Effector memory CD8-positive, alpha-beta T cell (primary cell): ENCODE measurements around the gene ANKRD33B.
A peak's percentile ranks its signal among the peaks of the same experiment; 100 is the strongest.

Experiments
- ATAC-seq: fragments of 150-1000 bp; cut with Tn5 transposase; replicated peaks from 2 replicates; pipeline ENCODE4 v1.10.0; 2021; ENCODE audit warnings: mild to moderate bottlenecking, moderate library complexity
- DNase-seq, 3 experiments: peaks; one replicate each; pipeline ENCODE4 v3.0.0; 2021
- H3K27ac Mint-ChIP-seq, 2 donors: one replicate each; pipeline ENCODE4 v1.8.0; 2022; ENCODE audit warnings: mild to moderate bottlenecking in 2 of 2, mixed read lengths in 2 of 2, moderate library complexity in 2 of 2
- H3K27me3 Mint-ChIP-seq, 2 donors: one replicate each; pipeline ENCODE4 v1.8.0; 2022; ENCODE audit warnings: mixed read lengths in 2 of 2
- H3K36me3 Mint-ChIP-seq: one replicate; pipeline ENCODE4 v1.8.0; 2022; ENCODE audit warnings: mild to moderate bottlenecking, moderate library complexity, mixed read lengths; ENCODE audit not compliant: insufficient read depth
- H3K4me1 Mint-ChIP-seq, 2 donors: one replicate each; pipeline ENCODE4 v1.8.0; 2022; ENCODE audit warnings: low read depth in 2 of 2, mixed read lengths in 2 of 2
- H3K4me3 Mint-ChIP-seq, 2 donors: one replicate each; pipeline ENCODE4 v1.8.0; 2022; ENCODE audit warnings: mild to moderate bottlenecking in 2 of 2, mixed read lengths in 2 of 2, moderate library complexity in 2 of 2
- H3K9me3 Mint-ChIP-seq, 2 donors: one replicate each; pipeline ENCODE4 v1.8.0; 2022; ENCODE audit warnings: mixed read lengths in 2 of 2

Gene ANKRD33B

GRCh38 chr5:10681731-10682679 lies 118.1 kb downstream of the ANKRD33B start:
- Mint-ChIP-seq H3K4me1 (peaks cover 11 to 15% of the 10 kb centered on the region in 2 donors), H3K27me3 (no peaks in the 10 kb centered on the region), H3K4me3 (no peak overlapping the region), H3K9me3 (no peaks in the 10 kb centered on the region), H3K27ac (peak overlapping the region; percentile 22 to 51), H3K36me3 (peaks cover 29% of the 10 kb centered on the region)
- ATAC-seq, result no peak
- DNase-seq, result no peak

DNA sequence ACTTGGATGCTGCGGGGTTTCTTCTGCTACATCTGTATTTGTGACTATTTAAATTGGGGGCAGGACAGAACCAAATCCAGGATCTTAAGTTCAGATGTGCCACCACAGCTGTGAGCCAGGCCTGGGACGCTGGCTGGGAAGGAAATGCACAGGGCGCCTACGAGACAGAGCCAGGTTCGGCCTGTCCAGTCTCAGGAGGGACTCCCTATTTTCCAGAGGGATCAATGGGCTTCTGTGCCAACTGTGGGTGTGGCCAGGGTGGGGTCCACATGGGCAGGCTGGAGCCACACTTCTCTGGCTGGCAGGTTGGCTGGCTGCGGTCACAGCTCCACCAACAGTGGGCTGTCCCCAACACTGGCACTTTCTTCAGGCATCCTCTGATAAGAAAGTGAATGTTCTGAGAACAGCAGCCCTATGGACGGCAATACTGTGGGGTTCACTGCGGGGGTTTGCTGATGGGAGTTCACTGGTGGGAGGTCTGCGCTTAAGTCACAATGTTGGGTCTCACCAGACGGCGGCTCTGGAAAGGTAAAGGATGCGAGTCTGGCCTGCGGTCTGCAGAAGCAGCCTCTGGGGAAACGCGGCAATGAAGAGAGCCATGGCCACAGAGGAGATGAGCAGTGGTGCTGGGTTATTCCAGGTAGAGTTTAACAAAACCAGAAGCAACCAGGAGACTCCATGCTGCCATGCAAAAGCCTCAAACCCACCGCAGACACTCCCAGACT lies 119.1 kb downstream of the ANKRD33B start:
- peaks cover 11 to 15% of the 10 kb centered on the region in 2 donors for H3K4me1 Mint-ChIP-seq
- H3K27me3 Mint-ChIP-seq, result no peaks in the 10 kb centered on the region
- peak overlapping the region; percentile 22 to 63 for H3K27ac Mint-ChIP-seq
- H3K4me3 Mint-ChIP-seq, result no peak overlapping the region
- H3K36me3 Mint-ChIP-seq, result peaks cover 29% of the 10 kb centered on the region
- H3K9me3 Mint-ChIP-seq, result no peaks in the 10 kb centered on the region
- no peak for DNase-seq
- ATAC-seq, result no peak

GRCh38 chr5:10684303-10685086 lies 120.6 kb downstream of the ANKRD33B start:
- Mint-ChIP-seq H3K27ac (peak overlapping the region in 1 of 2 donors; percentile 35), H3K27me3 (no peaks in the 10 kb centered on the region), H3K4me3 (no peak overlapping the region), H3K36me3 (peaks cover 17% of the 10 kb centered on the region), H3K9me3 (no peaks in the 10 kb centered on the region), H3K4me1 (peaks cover 11 to 18% of the 10 kb centered on the region in 2 donors)
- no peak for ATAC-seq
- DNase-seq, result no peak

DNA sequence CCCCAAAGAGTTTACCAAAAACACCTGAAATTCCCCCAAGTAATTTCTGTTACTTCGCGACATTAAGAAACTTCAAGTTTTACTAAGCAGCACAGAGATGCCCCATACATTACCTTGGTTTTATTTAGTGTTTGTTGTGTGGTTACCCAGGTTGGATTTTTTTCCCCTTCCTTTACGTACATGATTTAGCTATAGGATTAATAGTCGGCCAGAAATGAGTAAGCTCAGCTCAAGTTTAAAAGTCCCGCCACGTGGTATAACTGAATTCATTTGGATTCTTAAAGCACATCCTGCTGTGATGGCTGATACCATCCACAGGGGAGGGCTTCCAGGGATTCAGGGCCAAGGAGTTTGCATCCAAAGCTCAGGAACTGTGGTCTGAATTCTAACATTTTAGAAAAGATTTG lies 121.2 kb downstream of the ANKRD33B start:
- Mint-ChIP-seq H3K27me3 (no peaks in the 10 kb centered on the region), H3K9me3 (no peaks in the 10 kb centered on the region), H3K4me3 (no peak overlapping the region), H3K4me1 (peaks cover 11 to 18% of the 10 kb centered on the region in 2 donors), H3K36me3 (peaks cover 13% of the 10 kb centered on the region), H3K27ac (peak overlapping the region in 1 of 2 donors; percentile 35)
- DNase-seq, result no peak
- no peak for ATAC-seq

GRCh38 chr5:10686890-10687289 lies 123.0 kb downstream of the ANKRD33B start:
- ATAC-seq (no peak), DNase-seq (no peak)
- H3K4me3 Mint-ChIP-seq, result no peak overlapping the region
- peaks cover 15 to 16% of the 10 kb centered on the region in 2 donors for H3K4me1 Mint-ChIP-seq
- no peaks in the 10 kb centered on the region for H3K9me3 Mint-ChIP-seq
- H3K36me3 Mint-ChIP-seq, result peaks cover 11% of the 10 kb centered on the region
- H3K27me3 Mint-ChIP-seq, result no peaks in the 10 kb centered on the region
- peak overlapping the region in 1 of 2 donors; percentile 21 for H3K27ac Mint-ChIP-seq

DNA sequence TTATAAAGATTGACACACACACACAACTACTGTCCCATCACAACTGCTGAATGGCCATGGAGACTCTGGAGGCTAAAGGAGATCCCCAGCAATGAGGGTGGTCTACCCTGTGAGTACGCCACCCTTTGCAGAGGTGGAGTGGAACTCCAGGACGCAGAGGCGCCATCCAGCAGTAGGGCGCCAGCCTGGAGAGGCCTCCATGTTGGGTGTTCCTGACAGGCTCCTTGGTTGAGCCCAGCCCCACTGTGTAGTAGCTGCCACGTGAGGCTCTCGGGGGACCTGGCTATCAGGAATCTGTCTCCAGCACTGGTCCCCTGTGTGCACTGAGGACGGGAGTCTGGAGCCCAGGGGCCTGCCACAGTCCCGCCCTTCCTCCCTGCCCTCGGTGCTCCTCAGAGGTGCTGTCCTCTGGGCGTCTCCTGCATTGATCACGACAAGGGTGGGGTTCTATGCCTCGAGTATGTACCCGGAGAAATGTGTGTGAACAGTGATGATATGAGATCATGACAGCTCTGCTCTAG lies 124.8 kb downstream of the ANKRD33B start:
- peaks cover 4% of the 10 kb centered on the region for H3K36me3 Mint-ChIP-seq
- H3K4me3 Mint-ChIP-seq, result no peak overlapping the region
- H3K27ac Mint-ChIP-seq, result no peak overlapping the region
- H3K27me3 Mint-ChIP-seq, result no peaks in the 10 kb centered on the region
- H3K9me3 Mint-ChIP-seq, result no peaks in the 10 kb centered on the region
- H3K4me1 Mint-ChIP-seq, result peaks cover 10% of the 10 kb centered on the region in 2 donors
- ATAC-seq, result no peak
- DNase-seq, result no peak

- ATAC-seq, result no peak
- H3K9me3 Mint-ChIP-seq, result no peaks in the 10 kb centered on the region
- peaks cover 4% of the 10 kb centered on the region for H3K36me3 Mint-ChIP-seq
- H3K4me3 Mint-ChIP-seq, result no peak overlapping the region
- H3K27ac Mint-ChIP-seq, result no peak overlapping the region
- H3K27me3 Mint-ChIP-seq, result no peaks in the 10 kb centered on the region
- no peak for DNase-seq
- H3K4me1 Mint-ChIP-seq, result peaks cover 10% of the 10 kb centered on the region in 2 donors
These were observed 125.7 kb downstream of the ANKRD33B start for GRCh38 chr5:10689391-10690081.

- ATAC-seq (no peak), DNase-seq (no peak)
- H3K9me3 Mint-ChIP-seq, result no peaks in the 10 kb centered on the region
- peaks cover 6 to 12% of the 10 kb centered on the region in 2 donors for H3K4me1 Mint-ChIP-seq
- no peak overlapping the region for H3K4me3 Mint-ChIP-seq
- peaks cover 4% of the 10 kb centered on the region for H3K36me3 Mint-ChIP-seq
- no peaks in the 10 kb centered on the region for H3K27me3 Mint-ChIP-seq
- H3K27ac Mint-ChIP-seq, result peak overlapping the region in 1 of 2 donors; percentile 1
These were observed 126.9 kb downstream of the ANKRD33B start for GRCh38 chr5:10690460-10691440.

- H3K36me3 Mint-ChIP-seq, result peaks cover 4% of the 10 kb centered on the region
- H3K4me1 Mint-ChIP-seq, result peaks cover 15 to 19% of the 10 kb centered on the region in 2 donors
- peak overlapping the region in 1 of 2 donors; percentile 17 for H3K27ac Mint-ChIP-seq
- no peak for ATAC-seq
- H3K4me3 Mint-ChIP-seq, result no peak overlapping the region
- no peak for DNase-seq
- H3K27me3 Mint-ChIP-seq, result no peaks in the 10 kb centered on the region
- H3K9me3 Mint-ChIP-seq, result no peaks in the 10 kb centered on the region
These were observed 128.2 kb downstream of the ANKRD33B start for GRCh38 chr5:10691826-10692785.

GRCh38 chr5:10695055-10695649 lies 131.3 kb downstream of the ANKRD33B start:
- DNase-seq (no peak), ATAC-seq (no peak)
- no peak overlapping the region for H3K4me3 Mint-ChIP-seq
- H3K9me3 Mint-ChIP-seq, result no peaks in the 10 kb centered on the region
- peak overlapping the region in 1 of 2 donors; percentile 9 for H3K27ac Mint-ChIP-seq
- H3K4me1 Mint-ChIP-seq, result peaks cover 20 to 29% of the 10 kb centered on the region in 2 donors
- no peaks in the 10 kb centered on the region for H3K27me3 Mint-ChIP-seq
- peaks cover 3% of the 10 kb centered on the region for H3K36me3 Mint-ChIP-seq
